ENCODE data around the gene ERFE.
"Not testable (repeated sequence)": the region's sequence is repeated elsewhere in the genome, so short reads cannot be mapped to it uniquely, and the experiment has no call there.

The ERFE gene

GRCh38 chr2:238158509-238159070 lies at the start of gene ERFE:
Gene ERFE (plus strand): TSS chr2:238158970. CDS start chr2:238159008, 38 bp downstream.
- FAIRE-seq, result no peak

GRCh38 chr2:238113611-238114010 lies 45.2 kb upstream of the ERFE start:
- FAIRE-seq, result no peak

- FAIRE-seq, result no peak
These were observed 44.4 kb upstream of the ERFE start for GRCh38 chr2:238114331-238114841.

- no peak for FAIRE-seq
These were observed 43.7 kb upstream of the ERFE start for GRCh38 chr2:238114851-238115660.

- not testable (repeated sequence) for FAIRE-seq
These were observed 43.1 kb upstream of the ERFE start for GRCh38 chr2:238115709-238116108.

- no peak for FAIRE-seq
These were observed 42.2 kb upstream of the ERFE start for GRCh38 chr2:238116298-238117198.

- FAIRE-seq, result no peak
These were observed 41.3 kb upstream of the ERFE start for GRCh38 chr2:238117199-238118154.

GRCh38 chr2:238119756-238120462 lies 38.9 kb upstream of the ERFE start:
- no peak for FAIRE-seq

GRCh38 chr2:238120463-238121298 lies 38.1 kb upstream of the ERFE start:
- no peak for FAIRE-seq

GRCh38 chr2:238121511-238122286 lies 37.1 kb upstream of the ERFE start:
- no peak for FAIRE-seq

GRCh38 chr2:238122287-238123217 lies 36.2 kb upstream of the ERFE start:
- FAIRE-seq, result no peak

GRCh38 chr2:238123218-238123971 lies 35.4 kb upstream of the ERFE start:
- FAIRE-seq, result no peak

- FAIRE-seq, result no peak
These were observed 34.7 kb upstream of the ERFE start for GRCh38 chr2:238123991-238124470.

GRCh38 chr2:238124488-238125126 lies 34.2 kb upstream of the ERFE start:
- no peak for FAIRE-seq

GRCh38 chr2:238125127-238125885 lies 33.5 kb upstream of the ERFE start:
- FAIRE-seq, result no peak

- no peak for FAIRE-seq
These were observed 32.4 kb upstream of the ERFE start for GRCh38 chr2:238126338-238126737.

All from endometrium (tissue), 2 donors.